MM.1S (cell line): ENCODE results near the gene ELF2.

Experiments used
- CTCF ChIP-seq: fragments of 300-600 bp; sonication (generic); IDR thresholded peaks from 2 replicates; pipeline ENCODE4 v1.5.1; 2016; ENCODE audit warnings: antibody characterized with exemption, low read length, mixed read lengths
- EZH2phosphoT487 ChIP-seq: fragments of 300-600 bp; sonication (generic); IDR thresholded peaks from 2 replicates; pipeline ENCODE4 v1.6.1; 2018; ENCODE audit warnings: antibody characterized with exemption, low read length

- TF ChIP-seq CTCF (no peak), EZH2phosphoT487 (no peak)
These were observed 23.5 kb upstream of the ELF2 start for GRCh38 chr4:139200506-139200905.
